Astrocyte (in vitro differentiated cells and primary cell): ENCODE results near the gene MFF.

Source experiments
- EZH2 ChIP-seq: IDR thresholded peaks from 2 replicates; pipeline ENCODE4 v1.6.1; 2012; ENCODE audit warnings: mild to moderate bottlenecking, low read length, inconsistent platforms; ENCODE audit not compliant: insufficient read depth
- TF ChIP-seq, protein P1 (sequence below): IDR thresholded peaks from 2 replicates; pipeline ENCODE4 v1.5.1; 2011; ENCODE audit warnings: low read depth, mild to moderate bottlenecking, inconsistent platforms, low read length, moderate library complexity; ENCODE audit not compliant: insufficient read depth

- TF ChIP-seq, protein P1, sequence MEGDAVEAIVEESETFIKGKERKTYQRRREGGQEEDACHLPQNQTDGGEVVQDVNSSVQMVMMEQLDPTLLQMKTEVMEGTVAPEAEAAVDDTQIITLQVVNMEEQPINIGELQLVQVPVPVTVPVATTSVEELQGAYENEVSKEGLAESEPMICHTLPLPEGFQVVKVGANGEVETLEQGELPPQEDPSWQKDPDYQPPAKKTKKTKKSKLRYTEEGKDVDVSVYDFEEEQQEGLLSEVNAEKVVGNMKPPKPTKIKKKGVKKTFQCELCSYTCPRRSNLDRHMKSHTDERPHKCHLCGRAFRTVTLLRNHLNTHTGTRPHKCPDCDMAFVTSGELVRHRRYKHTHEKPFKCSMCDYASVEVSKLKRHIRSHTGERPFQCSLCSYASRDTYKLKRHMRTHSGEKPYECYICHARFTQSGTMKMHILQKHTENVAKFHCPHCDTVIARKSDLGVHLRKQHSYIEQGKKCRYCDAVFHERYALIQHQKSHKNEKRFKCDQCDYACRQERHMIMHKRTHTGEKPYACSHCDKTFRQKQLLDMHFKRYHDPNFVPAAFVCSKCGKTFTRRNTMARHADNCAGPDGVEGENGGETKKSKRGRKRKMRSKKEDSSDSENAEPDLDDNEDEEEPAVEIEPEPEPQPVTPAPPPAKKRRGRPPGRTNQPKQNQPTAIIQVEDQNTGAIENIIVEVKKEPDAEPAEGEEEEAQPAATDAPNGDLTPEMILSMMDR, result no peak
- no peak for TF ChIP-seq EZH2
Observed at GRCh38 chr2:227311861-227312506, 13.1 kb upstream of the MFF start.
